ENCODE data around the gene P2RY11.
A peak's percentile ranks its signal among the peaks of the same experiment; 100 is the strongest.

GRCh38 chr19:10096615-10096963, 14.9 kb upstream of the P2RY11 start:
- TF ChIP-seq CTCF (conservative IDR thresholded peaks at IDR 0.05) (no peak), ZFX (IDR thresholded peaks at IDR 0.05) (0 out of 2 replicates have a peak, but pooled peaks have one; percentile 35)

All from C4-2B (cell line).